ENCODE measurements around the gene WEE2.

DNA sequence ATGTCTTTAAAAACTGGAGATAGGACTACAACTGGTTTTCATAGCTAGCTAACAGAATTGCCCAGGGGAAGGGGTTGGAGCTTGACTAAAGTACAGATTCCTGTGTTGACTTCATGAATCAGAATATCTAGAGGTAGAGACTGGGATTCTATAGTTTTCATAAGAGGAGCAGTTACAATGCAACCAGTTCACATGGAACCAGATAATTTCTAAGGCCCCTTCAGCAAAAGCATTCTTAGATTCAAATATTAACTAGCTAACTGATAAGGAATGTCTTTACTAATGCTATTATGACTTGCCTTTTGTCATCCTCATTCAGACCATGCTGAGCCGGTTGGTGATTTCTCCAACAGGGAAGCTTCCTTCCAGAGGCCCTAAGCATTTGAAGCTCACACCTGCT, 5.7 kb downstream of the WEE2 start:
- TF ChIP-seq REST (IDR thresholded peaks at IDR 0.05; ENCODE audit: insufficient read depth in 1 of 2, low read depth in 2 of 2, low read length in 1 of 2) (no peak), CTCF (IDR thresholded peaks at IDR 0.05) (no peak), POLR2AphosphoS5 (IDR thresholded peaks at IDR 0.05; ENCODE audit: low read depth, low read length) (no peak)
